GM12878 (cell line): ENCODE measurements around the gene SLC39A8. TPM values are rescaled to one million over a fixed set of nuclear protein-coding genes. Genes with fewer than 3 reads are reported as not detected.

Experiments used
- ATAC-seq: fragments of 200-7000 bp; cut with Tn5 transposase; 3 replicates; pipeline ENCODE4 v1.9.1; 2020; ENCODE audit warnings: mild to moderate bottlenecking, moderate library complexity
- BruUV-seq: library from RNA; stranded (reverse); fragments of 400-500 nt; replicated peaks from 2 replicates; lab custom pipeline; 2021; lab: Mats Ljungman, UMichigan
- CTCF ChIA-PET: fragments of 300-600 bp; sonication (Branson Sonifier 250); formaldehyde crosslinking; extraction: SDS; loops from one replicate; lab custom pipeline; 2021; ENCODE audit warnings: inconsistent platforms; lab: Yijun Ruan, JAX
- POLR2A ChIA-PET: fragments of 350-600 bp; formaldehyde crosslinking; extraction: SDS; loops from one replicate; lab custom pipeline; 2021; ENCODE audit warnings: inconsistent platforms; lab: Charles Lee
- RAD21 ChIA-PET: fragments of 300-600 bp; sonication (Branson Sonifier 250); formaldehyde crosslinking; loops from one replicate; lab custom pipeline; 2023; ENCODE audit warnings: antibody characterized with exemption; ENCODE audit not compliant: unreplicated experiment; lab: Charles Lee
- SMC1A ChIA-PET: fragments of 300-600 bp; sonication (Branson Sonifier 250); formaldehyde crosslinking; loops from one replicate; lab custom pipeline; 2023; ENCODE audit not compliant: unreplicated experiment, uncharacterized antibody; lab: Charles Lee
- DNase-seq: peaks from one replicate; pipeline ENCODE4 v3.0.0-alpha.2; 2011; ENCODE audit warnings: low read depth, low spot score
- FAIRE-seq: peaks from 3 replicates; lab custom pipeline; 2011; peaks lifted over from hg19 to GRCh38; lab: Jason Lieb, UNC
- H2AFZ ChIP-seq: 2 replicates; pipeline ENCODE4 v1.6.0; 2011; ENCODE audit warnings: low read depth, low read length, control low read depth; ENCODE audit not compliant: control insufficient read depth
- H3K27ac ChIP-seq: 2 replicates; pipeline ENCODE4 v1.5.1; 2011; ENCODE audit warnings: control low read depth; ENCODE audit not compliant: control insufficient read depth, insufficient read depth
- H3K27me3 ChIP-seq, 2 experiments: replicated peaks in 1 of 2; 2 replicates each; pipeline versions ENCODE4 v1.6.0 to v1.6.1; 2011; ENCODE audit warnings: low read length in 1 of 2; ENCODE audit not compliant: control insufficient read depth in 2 of 2, insufficient read depth in 2 of 2
- H3K36me3 ChIP-seq, 2 experiments: 2 replicates each; pipeline ENCODE4 v1.5.1; 2011; ENCODE audit warnings: low read length in 1 of 2; ENCODE audit not compliant: control insufficient read depth in 2 of 2, insufficient read depth in 2 of 2
- H3K4me1 ChIP-seq: 2 replicates; pipeline ENCODE4 v1.6.1; 2011; ENCODE audit warnings: mild to moderate bottlenecking, low read length, moderate library complexity, mixed read lengths; ENCODE audit not compliant: control insufficient read depth, insufficient read depth
- H3K4me2 ChIP-seq: 2 replicates; pipeline ENCODE4 v1.6.0; 2011; ENCODE audit warnings: control low read depth; ENCODE audit not compliant: control insufficient read depth, insufficient read depth
- H3K4me3 ChIP-seq: fragments of 200-600 bp; sonication (generic); 2 replicates; pipeline ENCODE4 v1.5.1; 2016
- H3K79me2 ChIP-seq: 2 replicates; pipeline ENCODE4 v1.6.0; 2011; ENCODE audit warnings: low read length; ENCODE audit not compliant: control insufficient read depth, insufficient read depth
- H3K9ac ChIP-seq: 2 replicates; pipeline ENCODE4 v1.8.0; 2011; ENCODE audit warnings: low read length, control low read depth, mixed read lengths; ENCODE audit not compliant: control insufficient read depth, insufficient read depth
- H3K9me3 ChIP-seq: replicated peaks from 3 replicates; pipeline ENCODE4 v1.5.1; 2011; ENCODE audit warnings: mild to moderate bottlenecking, low read length; ENCODE audit not compliant: control insufficient read depth, insufficient read depth
- H4K20me1 ChIP-seq: 2 replicates; pipeline ENCODE4 v1.6.0; 2011; ENCODE audit not compliant: control insufficient read depth, insufficient read depth
- EP300 ChIP-seq, 2 experiments: fragments of 150-350 bp in 1 of 2; IDR thresholded peaks; 2 replicates each; pipeline ENCODE4 v1.6.1; 2011 to 2012; ENCODE audit warnings: low read depth in 2 of 2, low read length in 2 of 2, borderline replicate concordance in 1 of 2, improper control_type of control experiment in 1 of 2, inconsistent platforms in 1 of 2; ENCODE audit not compliant: control insufficient read depth in 1 of 2
- HSF1 ChIP-seq: fragments of 150-350 bp; IDR thresholded peaks from 2 replicates; pipeline ENCODE4 v1.6.1; 2014; ENCODE audit warnings: mild to moderate bottlenecking, low read depth, low read length
- IRF3 ChIP-seq: fragments of 450-650 bp; IDR thresholded peaks from 2 replicates; pipeline ENCODE4 v1.6.1; 2014; ENCODE audit warnings: mild to moderate bottlenecking
- PAX5 ChIP-seq: IDR thresholded peaks from 2 replicates; pipeline ENCODE4 v1.6.1; 2011; ENCODE audit warnings: low read depth, low read length, borderline replicate concordance
- RAD21 ChIP-seq: IDR thresholded peaks from 2 replicates; pipeline ENCODE4 v1.6.1; 2011; ENCODE audit warnings: mild to moderate bottlenecking, low read depth, low read length, moderate library complexity; ENCODE audit not compliant: insufficient read depth
- RUNX3 ChIP-seq: IDR thresholded peaks from 2 replicates; pipeline ENCODE4 v1.6.1; 2012; ENCODE audit warnings: low read length, inconsistent platforms
- SIX5 ChIP-seq: IDR thresholded peaks from 2 replicates; pipeline ENCODE4 v1.6.1; 2011; ENCODE audit warnings: mild to moderate bottlenecking, low read depth, low read length, moderate library complexity; ENCODE audit not compliant: severe bottlenecking
- STAT1 ChIP-seq: fragments of 450-650 bp; conservative IDR thresholded peaks from 2 replicates; pipeline ENCODE4 v1.6.1; 2014; ENCODE audit warnings: antibody characterized with exemption, mild to moderate bottlenecking
- SUZ12 ChIP-seq: fragments of 200-600 bp; sonication (generic); IDR thresholded peaks from one replicate; pipeline ENCODE4 v1.6.1; 2018; ENCODE audit warnings: antibody characterized with exemption, mild to moderate bottlenecking; ENCODE audit not compliant: unreplicated experiment
- ZNF687 ChIP-seq: fragments of 450-650 bp; IDR thresholded peaks from 2 replicates; pipeline ENCODE4 v1.6.1; 2017; ENCODE audit warnings: mild to moderate bottlenecking, moderate library complexity
- ZZZ3 ChIP-seq: IDR thresholded peaks from 2 replicates; pipeline ENCODE4 v1.6.1; 2011; ENCODE audit warnings: low read depth; ENCODE audit not compliant: control insufficient read depth, insufficient read length
- WGBS: methylation state at CpG from one replicate; pipeline ENCODE4 v1.1.6; 2016; ENCODE audit warnings: low lambda C conversion rate; ENCODE audit not compliant: insufficient replicate concordance, insufficient coverage; ENCODE audit errors: missing lambda C conversion rate; 5-methylcytosine and 5-hydroxymethylcytosine counted together
- in situ Hi-C: fragments of 300-500 bp; cut with MboI; formaldehyde crosslinking; loops from 9 replicates; pipeline ENCODE4 v1.14.3; 2018; ENCODE audit warnings: mixed read lengths
- intact Hi-C: fragments of 100-400 bp; cut with micrococcal nuclease; formaldehyde crosslinking; loops from one replicate; pipeline ENCODE4 v1.14.2; 2022; ENCODE audit not compliant: unreplicated experiment
- polyA plus RNA-seq, 11 experiments: library from polyadenylated mRNA; depleted of rRNA in 4 of 11; unstranded in 6 of 11; stranded (reverse) in 5 of 11; fragments of >200 nt; fragmentation: Nextera tagmentation in 4 of 11; fragmentation: Illumina TruSeq in 1 of 11; extraction: Ambion mirVana in 4 of 11; extraction: Trizol in 1 of 11; gene quantifications; 1 replicate in 1 of 11; 2 replicates in 10 of 11; pipeline versions ENCODE4 v1.2.1 to v1.2.3, GENCODE V29; 2011 to 2016; ENCODE audit warnings: inconsistent platforms in 2 of 11, missing spikeins in 2 of 11, low read depth in 1 of 11
- total RNA-seq, 4 experiments: library from RNA; depleted of rRNA in 3 of 4; stranded (reverse); fragments of >200 nt in 3 of 4; fragmentation: Illumina TruSeq in 1 of 4; extraction: Trizol in 1 of 4; gene quantifications; 2 replicates each; pipeline versions ENCODE4 v1.2.1 to v1.2.3, GENCODE V29; 2013 to 2021
- TF ChIP-seq, protein P1 (sequence below): IDR thresholded peaks from 2 replicates; pipeline ENCODE4 v1.6.1; 2011; ENCODE audit warnings: low read depth, low read length, improper control_type of control experiment, borderline replicate concordance
- TF ChIP-seq, protein P2 (sequence below): IDR thresholded peaks from 2 replicates; pipeline ENCODE4 v1.6.1; 2012; ENCODE audit warnings: low read length, inconsistent platforms

The SLC39A8 gene
- total and polyA plus RNA-seq, 10 of the 15 experiments (the other 5 are each of a cell fraction or from before 2014, with no cell fraction given), result 7.9 to 47.8 (median 32.8) TPM

- Histone ChIP-seq H3K4me1 (no peaks in the 10 kb centered on the region), H2AFZ (no peak overlapping the region), H3K79me2 (no peaks in the 10 kb centered on the region), H3K27me3 (no peaks in the 10 kb centered on the region), H3K27ac (no peak overlapping the region), H4K20me1 (no peaks in the 10 kb centered on the region), H3K4me2 (no peak overlapping the region), H3K4me3 (no peak overlapping the region), H3K9ac (no peak overlapping the region), H3K36me3 (no peaks in the 10 kb centered on the region), H3K9me3 (no peaks in the 10 kb centered on the region)
- in situ Hi-C loops, result no loop called here
- WGBS, result 74% methylated on average over 14 of the region's 15 CpGs
- ChIA-PET SMC1A (interaction anchor here (0.7 kb wide), 1 partner anchor 23 kb away, joined by 4 read pairs; no protein-coding TSS in a partner anchor), CTCF (no interaction called here), RAD21 (no interaction called here), POLR2A (no interaction called here)
- DNase-seq, result no peak
- no TSS peak for BruUV-seq
- intact Hi-C loops, result no loop called here
- ATAC-seq, result no peak
- FAIRE-seq, result no peak
- TF ChIP-seq ZNF687 (no peak), SUZ12 (no peak), SIX5 (no peak), PAX5 (no peak), HSF1 (no peak), ZZZ3 (no peak), IRF3 (no peak), STAT1 (no peak), EP300 (IDR thresholded peaks at IDR 0.05; ENCODE audit: borderline replicate concordance in 1 of 2, control insufficient read depth in 1 of 2, low read depth in 2 of 2, low read length in 2 of 2) (no peak), RAD21 (no peak), RUNX3 (no peak)
- TF ChIP-seq, protein P1, sequence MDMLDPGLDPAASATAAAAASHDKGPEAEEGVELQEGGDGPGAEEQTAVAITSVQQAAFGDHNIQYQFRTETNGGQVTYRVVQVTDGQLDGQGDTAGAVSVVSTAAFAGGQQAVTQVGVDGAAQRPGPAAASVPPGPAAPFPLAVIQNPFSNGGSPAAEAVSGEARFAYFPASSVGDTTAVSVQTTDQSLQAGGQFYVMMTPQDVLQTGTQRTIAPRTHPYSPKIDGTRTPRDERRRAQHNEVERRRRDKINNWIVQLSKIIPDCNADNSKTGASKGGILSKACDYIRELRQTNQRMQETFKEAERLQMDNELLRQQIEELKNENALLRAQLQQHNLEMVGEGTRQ, result no peak
- TF ChIP-seq, protein P2, sequence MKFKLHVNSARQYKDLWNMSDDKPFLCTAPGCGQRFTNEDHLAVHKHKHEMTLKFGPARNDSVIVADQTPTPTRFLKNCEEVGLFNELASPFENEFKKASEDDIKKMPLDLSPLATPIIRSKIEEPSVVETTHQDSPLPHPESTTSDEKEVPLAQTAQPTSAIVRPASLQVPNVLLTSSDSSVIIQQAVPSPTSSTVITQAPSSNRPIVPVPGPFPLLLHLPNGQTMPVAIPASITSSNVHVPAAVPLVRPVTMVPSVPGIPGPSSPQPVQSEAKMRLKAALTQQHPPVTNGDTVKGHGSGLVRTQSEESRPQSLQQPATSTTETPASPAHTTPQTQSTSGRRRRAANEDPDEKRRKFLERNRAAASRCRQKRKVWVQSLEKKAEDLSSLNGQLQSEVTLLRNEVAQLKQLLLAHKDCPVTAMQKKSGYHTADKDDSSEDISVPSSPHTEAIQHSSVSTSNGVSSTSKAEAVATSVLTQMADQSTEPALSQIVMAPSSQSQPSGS, result no peak
These were observed 110.9 kb downstream of the SLC39A8 start for GRCh38 chr4:102234243-102234838.
